Erythroblast (primary cell): Measurements from ENCODE around the gene PPP2R3B.
"Not testable (repeated sequence)": the region's sequence is repeated elsewhere in the genome, so short reads cannot be mapped to it uniquely, and the experiment has no call there.

Experiments used
- DNase-seq, 2 experiments: peaks; one replicate each; lab custom pipeline; 2025; lab: John Stamatoyannopoulos, UW
- GATA1 ChIP-seq: IDR thresholded peaks from 2 replicates; pipeline ENCODE4 v1.6.1; 2011; ENCODE audit warnings: low read depth, mild to moderate bottlenecking, control low read depth, low read length, moderate library complexity
- POLR2A ChIP-seq: IDR thresholded peaks from 2 replicates; pipeline ENCODE4 v1.6.1; 2011; ENCODE audit warnings: mild to moderate bottlenecking, low read length

Gene PPP2R3B

DNA sequence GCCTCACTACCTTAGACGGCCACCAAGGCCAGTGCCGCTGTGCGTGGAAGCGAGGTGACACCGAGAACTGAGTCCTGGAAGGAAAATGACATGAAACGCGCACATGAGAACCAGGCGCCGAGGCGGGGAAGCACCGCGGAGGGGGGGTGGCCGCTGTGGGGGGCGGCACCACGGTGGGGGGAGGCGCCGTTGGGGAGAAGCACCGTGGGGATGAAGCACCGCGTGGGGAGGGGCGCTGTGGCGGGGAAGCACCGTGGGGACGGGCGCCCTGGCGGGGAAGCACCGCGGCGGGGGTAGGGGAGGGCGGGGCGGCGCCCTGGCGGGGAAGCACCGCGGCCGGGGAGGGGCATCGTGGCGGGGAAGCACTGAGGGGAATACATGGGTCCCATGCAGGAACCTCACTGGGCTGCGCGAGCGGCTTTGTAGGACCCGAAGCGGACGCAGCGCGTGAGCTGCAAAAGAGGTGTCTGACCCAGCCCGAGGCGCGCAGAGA is 28.0 kb downstream of the PPP2R3B start:
- DNase-seq, result no peak
- TF ChIP-seq GATA1 (no peak), POLR2A (no peak)

DNA sequence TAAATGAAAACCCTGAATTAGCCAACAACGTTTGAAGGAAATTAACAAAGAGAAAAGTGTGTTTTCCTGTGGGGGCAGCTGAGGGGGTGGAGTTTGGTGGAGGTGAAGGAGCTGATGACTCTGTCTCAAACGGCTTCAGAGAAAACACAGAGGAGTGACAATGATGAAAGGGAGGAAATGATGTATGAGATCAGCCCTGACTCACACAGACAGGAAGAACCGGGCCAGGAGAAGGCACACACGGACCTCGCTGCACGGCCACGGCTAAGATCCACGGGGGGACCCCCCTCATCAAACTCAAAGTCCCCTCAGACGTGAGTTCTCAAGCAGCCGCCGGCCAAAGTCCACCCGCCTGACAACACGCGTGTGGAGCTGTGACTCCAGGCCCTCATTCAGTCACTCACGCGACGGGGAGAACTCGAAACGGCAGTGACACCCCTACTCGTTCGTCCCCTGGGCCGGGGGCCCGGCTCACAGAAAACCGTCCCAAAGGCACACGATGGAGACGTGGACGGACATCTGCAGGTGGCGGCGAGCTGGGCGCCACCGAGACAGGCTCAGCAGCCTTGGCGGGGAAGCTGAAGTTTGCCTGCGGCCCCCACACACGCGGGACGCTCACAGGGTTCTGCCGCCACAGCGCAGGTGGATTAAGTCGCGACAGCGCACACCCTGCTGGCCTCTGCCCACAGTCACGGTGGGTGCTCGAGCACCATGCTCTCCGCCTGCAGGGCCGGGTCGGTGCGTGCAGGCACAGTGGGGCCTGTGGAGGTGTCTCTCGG is 28.8 kb downstream of the PPP2R3B start:
- TF ChIP-seq GATA1, result no peak
- no peak for TF ChIP-seq POLR2A
- no peak for DNase-seq

DNA sequence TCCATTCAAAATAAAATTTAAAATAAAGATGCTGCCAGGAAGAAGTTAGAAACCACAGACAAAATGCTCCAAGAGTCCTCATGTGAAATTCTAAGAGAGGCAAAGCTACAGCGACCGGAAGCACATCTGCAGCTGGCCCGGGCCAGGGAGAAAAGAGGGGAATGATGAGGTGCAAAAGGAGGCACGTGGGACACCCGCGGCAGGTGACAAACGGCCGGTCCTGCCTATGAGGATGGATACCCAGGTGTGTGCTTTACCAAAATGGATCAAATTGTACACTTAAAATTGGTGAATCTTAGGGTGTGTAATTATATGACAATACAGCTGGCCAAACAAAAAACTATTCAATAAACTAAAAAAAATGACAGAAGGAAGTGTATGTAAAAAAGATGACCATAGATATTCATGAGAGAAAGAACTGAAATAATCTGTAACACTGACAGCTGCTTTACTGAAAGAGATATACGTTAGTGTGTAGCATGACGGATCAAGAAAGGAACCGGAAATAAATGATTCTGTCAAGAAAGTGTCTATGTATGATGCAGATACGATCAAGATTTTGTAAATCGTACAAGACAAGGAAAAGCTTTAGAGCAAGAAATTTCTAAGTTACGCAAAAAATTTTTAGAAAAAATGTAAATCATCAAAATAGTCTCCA is 29.5 kb downstream of the PPP2R3B start:
- no peak for DNase-seq
- TF ChIP-seq GATA1 (no peak), POLR2A (no peak)

DNA sequence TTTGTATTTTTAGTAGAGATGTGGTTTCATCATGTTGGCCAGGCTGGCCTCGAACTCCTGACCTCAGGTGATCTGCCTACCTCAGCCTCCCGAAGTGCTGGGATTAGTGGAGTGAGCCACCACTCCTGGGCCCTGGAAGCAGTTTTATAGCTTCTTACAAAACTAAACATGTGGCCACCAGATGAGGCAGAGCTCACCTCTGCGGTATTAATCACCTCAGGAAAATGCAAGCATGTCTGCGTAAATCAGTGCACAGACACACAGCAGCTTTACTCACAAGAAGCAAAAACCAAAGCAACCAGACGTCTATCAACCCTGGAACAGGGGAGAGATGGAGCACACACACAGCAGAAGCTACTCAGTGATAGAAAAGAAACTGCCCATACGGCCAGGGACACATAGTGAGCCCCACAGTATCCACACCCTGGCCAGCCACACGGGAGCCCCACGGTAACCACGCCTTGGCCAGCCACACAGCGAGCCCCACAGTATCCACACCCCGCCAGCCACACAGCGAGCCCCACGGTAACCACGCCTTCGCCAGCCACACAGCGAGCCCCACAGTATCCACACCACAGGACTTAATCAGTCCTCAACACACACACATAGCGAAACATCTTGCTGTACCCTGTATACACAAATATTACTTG is 30.2 kb downstream of the PPP2R3B start:
- no peak for DNase-seq
- TF ChIP-seq GATA1 (no peak), POLR2A (no peak)

DNA sequence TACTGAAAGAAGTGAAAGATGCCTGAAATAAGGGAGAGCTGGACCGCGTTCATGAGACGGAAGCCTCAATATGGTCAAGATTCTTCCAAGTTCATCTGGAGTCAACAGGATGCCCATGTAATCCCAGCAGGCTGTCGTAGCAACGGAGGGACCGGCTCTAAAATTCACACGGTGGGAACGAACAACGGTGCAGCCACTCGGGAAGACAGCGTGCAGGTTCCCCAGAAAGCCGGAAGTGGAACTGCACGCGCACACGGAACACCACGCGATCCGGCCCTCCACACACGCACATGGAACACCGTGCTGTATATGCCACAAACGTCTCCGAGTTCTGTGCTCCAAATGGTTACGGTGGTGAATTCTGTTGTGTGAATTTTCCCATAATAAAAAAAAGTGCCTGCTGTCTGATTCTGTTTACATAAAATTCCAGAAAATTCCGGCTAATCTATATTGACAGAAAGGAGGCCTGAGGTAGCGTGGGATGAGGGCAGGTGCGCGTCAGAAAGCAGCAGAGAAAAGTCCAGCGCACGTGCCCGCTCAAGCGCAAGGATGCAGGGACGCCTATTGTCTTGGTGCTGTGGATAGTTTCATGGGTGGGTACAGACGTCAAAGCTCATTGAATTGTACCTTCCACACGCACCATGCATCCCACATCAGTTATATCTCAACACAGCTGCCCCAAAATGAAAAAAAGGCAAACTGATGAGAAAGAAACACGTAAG is 31.2 kb downstream of the PPP2R3B start:
- TF ChIP-seq POLR2A (no peak), GATA1 (no peak)
- DNase-seq, result no peak

DNA sequence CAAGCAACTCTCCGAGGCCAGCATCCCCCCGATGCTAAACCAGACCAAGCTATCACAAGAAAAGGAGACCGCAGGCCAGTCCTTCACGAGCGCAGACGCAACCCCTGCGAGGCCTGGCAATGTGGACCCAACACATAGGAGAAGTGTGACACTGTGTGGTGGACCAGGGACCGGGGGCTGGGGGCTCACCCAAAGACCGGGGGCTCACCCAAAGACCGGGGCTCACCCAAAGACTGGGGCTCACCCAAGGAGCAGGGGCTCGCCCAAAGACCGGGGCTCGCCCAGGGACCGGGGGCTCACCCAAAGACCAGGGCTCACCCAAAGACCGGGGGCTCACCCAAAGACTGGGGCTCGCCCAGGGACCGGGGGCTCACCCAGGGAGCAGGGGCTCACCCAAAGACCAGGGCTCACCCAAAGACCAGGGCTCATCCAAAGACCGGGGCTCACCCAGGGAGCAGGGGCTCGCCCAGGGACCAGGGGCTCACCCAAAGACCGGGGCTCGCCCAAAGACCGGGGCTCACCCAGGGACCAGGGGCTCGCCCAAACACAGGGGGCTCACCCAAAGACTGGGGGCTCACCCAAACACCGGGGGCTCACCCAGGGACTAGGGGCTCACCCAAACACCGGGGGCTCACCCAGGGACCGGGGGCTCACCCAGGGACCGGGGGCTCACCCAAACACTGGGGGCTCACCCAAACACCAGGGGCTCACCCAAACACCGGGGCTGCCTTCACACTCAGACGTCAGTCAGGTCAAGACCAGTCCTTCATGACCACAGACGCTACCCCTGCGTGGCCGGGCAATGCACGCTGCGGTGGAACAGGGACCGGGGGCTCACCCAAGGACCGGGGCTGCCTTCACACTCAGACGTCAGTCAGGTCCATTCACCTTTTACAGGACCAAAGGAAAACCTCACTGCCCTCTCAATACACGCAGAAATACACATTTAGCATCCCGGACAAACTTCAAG is 32.9 kb downstream of the PPP2R3B start:
- TF ChIP-seq POLR2A (no peak), GATA1 (no peak)
- no peak for DNase-seq

DNA sequence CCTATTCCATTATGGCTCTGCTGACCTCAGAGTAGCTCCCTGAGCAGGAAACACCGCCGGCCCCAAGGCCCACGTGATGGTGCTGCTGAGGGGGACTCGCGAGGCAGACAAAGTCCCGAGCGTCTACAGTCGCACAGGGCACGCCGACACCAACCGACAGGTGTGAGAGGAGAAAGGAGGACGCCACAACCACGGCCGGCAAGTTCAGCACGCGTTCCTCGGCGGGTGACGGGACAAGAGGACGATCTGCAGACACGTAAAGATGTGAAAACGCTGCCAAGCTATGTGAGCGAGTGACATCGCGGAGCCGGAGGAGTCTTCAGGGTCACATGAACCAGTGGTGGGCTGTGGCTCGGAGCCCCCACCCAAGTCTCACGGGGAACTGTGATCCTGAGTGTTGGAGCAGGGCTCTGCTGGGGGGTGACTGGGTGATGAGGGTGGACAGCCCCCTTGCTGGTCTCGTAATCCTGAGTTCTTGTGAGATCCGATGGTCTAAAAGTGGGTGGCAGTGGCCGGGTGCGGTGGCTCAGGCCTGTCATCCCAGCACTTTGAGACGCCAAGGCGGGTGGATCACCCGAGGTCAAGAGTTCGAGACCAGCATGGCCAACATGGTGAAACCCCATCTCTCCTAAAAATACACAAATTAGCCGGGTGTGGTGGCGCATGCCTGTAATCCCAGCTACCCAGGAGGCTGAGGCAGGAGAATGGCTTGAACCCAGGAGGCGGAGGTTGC is 34.0 kb downstream of the PPP2R3B start:
- TF ChIP-seq POLR2A, result no peak
- TF ChIP-seq GATA1, result no peak
- no peak for DNase-seq

DNA sequence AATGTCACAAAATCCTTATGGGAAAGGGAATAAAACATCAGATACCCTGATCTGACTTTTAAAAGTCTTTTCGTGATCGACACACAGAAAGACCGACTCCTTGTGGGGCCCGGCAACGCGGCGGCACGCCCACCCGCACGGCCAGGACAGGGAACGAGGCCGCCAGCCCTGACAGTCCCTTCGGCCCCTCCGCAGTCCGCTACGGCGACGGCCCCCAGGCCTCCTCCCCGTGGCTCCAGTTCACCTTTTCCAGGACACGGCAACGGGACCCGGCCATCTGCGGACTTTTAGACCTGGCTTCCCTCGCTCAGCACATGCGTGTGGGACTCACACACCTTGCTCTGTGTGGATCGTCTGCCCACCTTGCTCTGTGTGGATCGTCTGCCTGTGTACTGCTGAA is 34.5 kb downstream of the PPP2R3B start:
- TF ChIP-seq GATA1, result no peak
- TF ChIP-seq POLR2A, result no peak

DNA sequence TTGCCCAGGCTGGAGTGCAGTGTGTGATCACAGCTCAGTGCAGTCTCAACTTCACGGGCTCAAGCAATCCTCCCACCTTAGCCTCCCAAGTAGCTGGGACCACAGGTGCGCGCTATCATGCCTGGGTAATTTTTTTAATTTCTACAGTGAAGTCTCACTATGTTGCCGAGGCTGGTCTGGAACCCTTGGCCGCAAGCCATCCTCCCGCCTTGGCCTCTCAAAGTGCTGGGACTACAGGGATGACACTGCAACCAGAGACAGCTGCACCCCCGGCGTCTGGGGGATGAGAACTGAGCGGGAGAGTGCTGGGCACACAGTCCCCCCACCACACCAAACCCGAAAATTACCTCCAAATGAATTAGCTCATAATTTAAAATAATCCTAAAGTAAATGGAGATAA is 35.0 kb downstream of the PPP2R3B start:
- no peak for DNase-seq
- TF ChIP-seq GATA1 (no peak), POLR2A (no peak)

More for the DNA sequence above, 34.5 kb downstream of the PPP2R3B start:
- no peak for DNase-seq

DNA sequence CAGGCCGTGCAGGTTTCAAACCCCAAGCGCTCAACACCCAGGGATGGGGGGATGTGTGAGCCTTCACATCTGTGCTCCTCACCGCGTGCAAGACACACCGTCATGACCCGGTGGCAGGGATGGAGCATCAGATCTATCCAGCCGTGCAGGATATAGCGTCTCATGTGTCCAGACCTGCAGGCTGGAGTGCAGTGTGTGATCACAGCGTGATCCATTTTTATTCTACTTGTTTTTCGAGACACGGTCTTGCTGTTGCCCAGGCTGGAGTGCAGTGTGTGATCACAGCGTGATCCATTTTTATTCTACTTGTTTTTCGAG is 35.4 kb downstream of the PPP2R3B start:
- DNase-seq, result not testable (repeated sequence)

DNA sequence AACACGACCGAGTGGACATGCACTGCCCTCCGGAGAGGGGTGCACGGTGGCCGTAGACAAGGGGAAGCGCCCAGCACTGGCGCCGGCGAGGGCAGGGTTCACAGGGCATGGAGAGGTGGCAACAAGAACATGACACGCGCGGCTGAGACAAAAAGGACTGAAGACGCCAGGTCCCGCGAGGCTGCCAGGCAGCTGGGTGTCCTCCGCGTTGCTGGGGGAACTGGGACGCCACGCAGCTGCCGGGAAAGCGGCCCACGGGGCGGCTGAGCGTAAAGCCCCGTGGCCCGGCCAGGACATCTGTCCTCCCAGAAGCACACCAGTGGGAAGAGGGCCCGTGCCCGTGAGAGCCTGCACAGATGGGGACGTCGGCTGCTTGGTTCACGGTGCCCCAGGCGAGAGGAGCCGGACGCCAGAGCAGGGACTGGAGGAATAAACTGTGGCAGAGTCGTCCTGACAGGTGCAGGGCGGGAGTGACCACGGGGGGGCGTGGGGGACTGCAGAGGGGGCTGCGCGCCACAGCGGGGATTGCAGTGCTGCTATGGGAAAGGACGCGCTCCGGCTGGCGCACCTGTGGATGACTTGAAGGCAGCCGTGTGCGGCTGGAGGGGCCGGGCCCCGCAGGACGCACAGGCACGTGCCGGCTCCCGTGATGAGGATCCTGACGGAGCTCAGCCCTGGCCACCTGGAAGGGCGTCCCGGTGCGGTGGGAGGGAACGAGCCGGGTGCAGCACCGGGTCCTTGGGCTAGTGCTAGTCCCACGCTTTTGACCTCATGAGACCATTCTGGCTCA is 36.0 kb downstream of the PPP2R3B start:
- TF ChIP-seq GATA1 (no peak), POLR2A (no peak)
- DNase-seq, result no peak

DNA sequence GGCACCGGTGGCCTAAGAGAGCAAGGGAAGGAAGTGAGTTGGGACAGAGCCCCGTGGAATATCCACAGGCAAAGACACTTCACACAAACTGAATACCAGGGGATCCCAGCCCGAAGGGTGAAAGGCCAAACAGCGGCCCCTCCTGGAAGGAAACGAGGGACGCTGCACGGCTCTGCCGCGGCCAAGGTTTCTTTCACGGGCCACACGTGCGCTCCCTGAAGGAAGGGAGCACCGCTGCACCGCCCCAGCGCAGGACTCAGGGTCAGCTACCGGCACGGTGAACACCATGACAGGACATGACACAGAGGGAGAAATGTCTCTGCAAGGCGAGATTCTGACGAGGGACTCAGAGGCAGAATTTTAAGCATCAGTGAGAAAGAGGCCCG is 36.6 kb downstream of the PPP2R3B start:
- no peak for TF ChIP-seq GATA1
- no peak for TF ChIP-seq POLR2A

More for the DNA sequence above, 36.6 kb downstream of the PPP2R3B start:
- no peak for DNase-seq
